ENCODE data around the gene COPB1. TPM values are rescaled to one million over a fixed set of nuclear protein-coding genes. Genes with fewer than 3 reads are reported as not detected.

Gene COPB1
- total RNA-seq, 1 donor from 2014 or later, result 135 TPM

DNA sequence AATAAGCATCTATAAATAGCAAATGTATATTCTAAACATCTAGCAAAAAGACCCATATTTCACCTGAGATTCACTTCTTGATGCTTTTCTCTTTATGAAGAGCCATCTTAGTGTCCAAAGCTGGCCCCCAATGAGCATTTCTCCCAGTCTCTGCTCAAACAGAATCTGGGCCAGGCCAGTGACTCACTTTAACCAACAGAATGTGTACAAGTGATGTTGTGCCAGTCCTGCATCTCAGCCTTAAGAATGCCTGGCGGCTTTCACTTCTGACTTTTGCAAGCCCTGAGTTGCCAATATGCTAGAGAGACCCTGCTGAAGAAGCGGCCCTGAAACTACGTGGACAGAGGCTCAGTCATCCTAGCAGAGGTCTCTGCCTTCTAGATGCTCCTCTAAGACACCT is 6.9 kb upstream of the COPB1 start:
- TF ChIP-seq, protein P1, sequence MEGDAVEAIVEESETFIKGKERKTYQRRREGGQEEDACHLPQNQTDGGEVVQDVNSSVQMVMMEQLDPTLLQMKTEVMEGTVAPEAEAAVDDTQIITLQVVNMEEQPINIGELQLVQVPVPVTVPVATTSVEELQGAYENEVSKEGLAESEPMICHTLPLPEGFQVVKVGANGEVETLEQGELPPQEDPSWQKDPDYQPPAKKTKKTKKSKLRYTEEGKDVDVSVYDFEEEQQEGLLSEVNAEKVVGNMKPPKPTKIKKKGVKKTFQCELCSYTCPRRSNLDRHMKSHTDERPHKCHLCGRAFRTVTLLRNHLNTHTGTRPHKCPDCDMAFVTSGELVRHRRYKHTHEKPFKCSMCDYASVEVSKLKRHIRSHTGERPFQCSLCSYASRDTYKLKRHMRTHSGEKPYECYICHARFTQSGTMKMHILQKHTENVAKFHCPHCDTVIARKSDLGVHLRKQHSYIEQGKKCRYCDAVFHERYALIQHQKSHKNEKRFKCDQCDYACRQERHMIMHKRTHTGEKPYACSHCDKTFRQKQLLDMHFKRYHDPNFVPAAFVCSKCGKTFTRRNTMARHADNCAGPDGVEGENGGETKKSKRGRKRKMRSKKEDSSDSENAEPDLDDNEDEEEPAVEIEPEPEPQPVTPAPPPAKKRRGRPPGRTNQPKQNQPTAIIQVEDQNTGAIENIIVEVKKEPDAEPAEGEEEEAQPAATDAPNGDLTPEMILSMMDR (IDR thresholded peaks at IDR 0.05), result no peak
- H3K4me1 Mint-ChIP-seq (ENCODE audit: unreplicated experiment), result no peaks in the 10 kb centered on the region
- H3K27me3 Mint-ChIP-seq (ENCODE audit: unreplicated experiment), result no peaks in the 10 kb centered on the region
- H3K27ac Mint-ChIP-seq (ENCODE audit: unreplicated experiment), result no peak overlapping the region
- H3K9me3 Mint-ChIP-seq (ENCODE audit: unreplicated experiment), result no peaks in the 10 kb centered on the region
- no peak for DNase-seq (ENCODE audit: extremely low spot score, unreplicated experiment)
- H3K36me3 Mint-ChIP-seq (ENCODE audit: unreplicated experiment), result peaks cover 52% of the 10 kb centered on the region
- H3K4me3 Mint-ChIP-seq (ENCODE audit: unreplicated experiment), result no peak overlapping the region

DNA sequence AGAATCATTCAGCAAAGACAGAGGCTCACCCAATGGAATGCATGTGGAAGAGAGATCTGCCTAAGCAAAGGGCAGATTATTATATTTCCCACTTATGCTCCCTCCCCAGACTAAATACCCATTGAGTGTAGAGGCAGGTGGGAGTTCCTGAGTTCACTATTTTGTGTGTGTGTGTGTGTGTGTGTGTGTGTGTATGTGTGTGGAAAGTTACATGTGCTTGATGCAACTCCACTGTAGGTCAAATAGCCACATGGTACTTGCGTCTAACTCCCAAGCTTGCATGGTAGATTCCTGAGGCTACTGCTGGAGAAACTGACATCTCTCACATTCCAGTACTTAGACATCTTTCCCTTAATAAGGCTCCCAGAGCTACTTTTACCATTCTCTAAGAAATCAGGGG is 3.4 kb upstream of the COPB1 start:
- Mint-ChIP-seq H3K4me3 (ENCODE audit: unreplicated experiment) (no peak overlapping the region), H3K4me1 (ENCODE audit: unreplicated experiment) (peaks cover 22% of the 10 kb centered on the region), H3K27ac (ENCODE audit: unreplicated experiment) (no peak overlapping the region), H3K27me3 (ENCODE audit: unreplicated experiment) (no peaks in the 10 kb centered on the region), H3K9me3 (ENCODE audit: unreplicated experiment) (no peaks in the 10 kb centered on the region), H3K36me3 (ENCODE audit: unreplicated experiment) (peaks cover 35% of the 10 kb centered on the region)
- no peak for DNase-seq (ENCODE audit: extremely low spot score, unreplicated experiment)
- TF ChIP-seq, protein P1 (IDR thresholded peaks at IDR 0.05), result no peak

DNA sequence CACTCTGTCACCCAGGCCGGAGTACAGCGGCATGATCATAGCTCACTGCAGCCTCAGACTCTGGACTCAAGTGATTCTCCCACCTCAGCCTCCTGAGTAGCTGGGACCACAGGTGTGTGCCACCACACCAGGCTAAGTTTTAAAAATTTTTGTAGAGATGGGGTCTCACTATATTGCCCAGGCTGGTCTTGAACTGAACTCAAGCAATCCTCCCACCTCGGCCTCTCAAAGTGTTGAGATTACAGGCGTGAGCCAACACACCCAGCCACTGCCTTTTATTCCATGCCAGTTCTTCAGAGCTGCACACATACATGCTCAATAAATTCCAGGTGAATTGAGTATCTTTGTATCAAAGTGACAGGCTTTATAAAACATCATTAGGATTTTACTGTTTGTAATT is 2.4 kb upstream of the COPB1 start:
- TF ChIP-seq, protein P1 (IDR thresholded peaks at IDR 0.05), result no peak
- H3K36me3 Mint-ChIP-seq (ENCODE audit: unreplicated experiment), result peaks cover 37% of the 10 kb centered on the region
- H3K27me3 Mint-ChIP-seq (ENCODE audit: unreplicated experiment), result no peaks in the 10 kb centered on the region
- no peak for DNase-seq (ENCODE audit: extremely low spot score, unreplicated experiment)
- H3K9me3 Mint-ChIP-seq (ENCODE audit: unreplicated experiment), result no peaks in the 10 kb centered on the region
- no peak overlapping the region for H3K4me3 Mint-ChIP-seq (ENCODE audit: unreplicated experiment)
- H3K4me1 Mint-ChIP-seq (ENCODE audit: unreplicated experiment), result peaks cover 31% of the 10 kb centered on the region
- H3K27ac Mint-ChIP-seq (ENCODE audit: unreplicated experiment), result no peak overlapping the region

- DNase-seq (ENCODE audit: extremely low spot score, unreplicated experiment), result no peak
- Mint-ChIP-seq H3K4me3 (ENCODE audit: unreplicated experiment) (peak overlapping the region; percentile 96), H3K27ac (ENCODE audit: unreplicated experiment) (peak overlapping the region; percentile 99), H3K4me1 (ENCODE audit: unreplicated experiment) (peaks cover 42% of the 10 kb centered on the region), H3K36me3 (ENCODE audit: unreplicated experiment) (peaks cover 38% of the 10 kb centered on the region), H3K27me3 (ENCODE audit: unreplicated experiment) (no peaks in the 10 kb centered on the region), H3K9me3 (ENCODE audit: unreplicated experiment) (no peaks in the 10 kb centered on the region)
- TF ChIP-seq, protein P1 (IDR thresholded peaks at IDR 0.05), result no peak
Measured at GRCh38 chr11:14500181-14500651, 605 bp upstream of the COPB1 start.

- DNase-seq (ENCODE audit: extremely low spot score, unreplicated experiment), result no peak
- H3K36me3 Mint-ChIP-seq (ENCODE audit: unreplicated experiment), result peaks cover 40% of the 10 kb centered on the region
- peak overlapping the region; percentile 99 for H3K27ac Mint-ChIP-seq (ENCODE audit: unreplicated experiment)
- TF ChIP-seq, protein P1 (IDR thresholded peaks at IDR 0.05), result no peak
- no peaks in the 10 kb centered on the region for H3K9me3 Mint-ChIP-seq (ENCODE audit: unreplicated experiment)
- peaks cover 43% of the 10 kb centered on the region for H3K4me1 Mint-ChIP-seq (ENCODE audit: unreplicated experiment)
- H3K4me3 Mint-ChIP-seq (ENCODE audit: unreplicated experiment), result peak overlapping the region; percentile 96
- H3K27me3 Mint-ChIP-seq (ENCODE audit: unreplicated experiment), result no peaks in the 10 kb centered on the region
Measured at GRCh38 chr11:14499178-14499559, 442 bp downstream of the COPB1 start.

Data from osteocyte (in vitro differentiated cells).